ENCODE results near the gene NHS. TPM values are rescaled to one million over a fixed set of nuclear protein-coding genes. Genes with fewer than 3 reads are reported as not detected.

Gene NHS
- total and polyA plus RNA-seq, 11 donors = 0.22 to 3.4 (median 1.1) TPM

GRCh38 chrX:17462881-17463280, 87.9 kb downstream of the NHS start:
- ATAC-seq (no peak), DNase-seq (no peak)
- H3K4me1 ChIP-seq = no peaks in the 10 kb centered on the region
- H3K27me3 ChIP-seq = peaks cover 0 to 7% (median 0%) of the 10 kb centered on the region in 9 donors
- TF ChIP-seq CTCF (IDR thresholded peaks at IDR 0.05) = no peak
- TF ChIP-seq POLR2A (IDR thresholded peaks at IDR 0.05) = no peak
- 89 to 95% (median 91%) methylated on average over 1 of the region's 1 CpG for WGBS, 4 donors
- no peaks in the 10 kb centered on the region for H3K9me3 ChIP-seq
- intact Hi-C loops (cut with DNase I) = no loop called here
- no peak overlapping the region for H3K27ac ChIP-seq
- H3K36me3 ChIP-seq = no peaks in the 10 kb centered on the region
- no peak overlapping the region for H3K4me3 ChIP-seq

GRCh38 chrX:17464194-17464593, 89.2 kb downstream of the NHS start:
- ATAC-seq (no peak), DNase-seq (no peak)
- H3K36me3 ChIP-seq = no peaks in the 10 kb centered on the region
- TF ChIP-seq POLR2A (IDR thresholded peaks at IDR 0.05) (no peak), CTCF (IDR thresholded peaks at IDR 0.05) (no peak)
- H3K9me3 ChIP-seq = no peaks in the 10 kb centered on the region
- H3K27me3 ChIP-seq = peaks cover 0 to 7% (median 0%) of the 10 kb centered on the region in 9 donors
- no peak overlapping the region for H3K4me3 ChIP-seq
- no peaks in the 10 kb centered on the region for H3K4me1 ChIP-seq
- intact Hi-C loops (cut with DNase I) = no loop called here
- no peak overlapping the region for H3K27ac ChIP-seq

DNA sequence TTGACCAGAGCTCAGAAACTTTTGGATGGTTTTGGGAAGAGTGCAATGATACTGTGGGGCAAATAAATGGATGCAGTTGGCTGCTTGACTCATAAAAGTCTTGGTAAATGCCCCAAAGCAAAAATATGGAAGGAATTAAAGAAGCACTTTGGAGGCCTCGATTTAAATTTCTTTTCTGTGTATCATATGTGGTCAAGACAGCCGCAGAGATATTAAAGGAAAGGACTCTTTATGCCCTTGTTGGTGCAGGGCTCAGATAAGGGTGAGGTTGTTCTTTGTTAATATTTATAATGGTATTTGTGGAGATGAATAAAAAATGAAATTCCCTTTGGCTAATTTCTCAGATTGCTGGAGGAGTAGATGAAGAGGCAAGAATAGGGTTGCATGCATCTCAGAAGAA, 90.2 kb downstream of the NHS start:
- Histone ChIP-seq H3K27ac (no peak overlapping the region), H3K27me3 (peaks cover 0 to 7% (median 0%) of the 10 kb centered on the region in 9 donors), H3K9me3 (no peaks in the 10 kb centered on the region), H3K36me3 (no peaks in the 10 kb centered on the region), H3K4me3 (no peak overlapping the region), H3K4me1 (no peaks in the 10 kb centered on the region)
- TF ChIP-seq POLR2A (IDR thresholded peaks at IDR 0.05) = no peak
- TF ChIP-seq CTCF (IDR thresholded peaks at IDR 0.05) = no peak
- DNase-seq = no peak
- intact Hi-C loops (cut with DNase I) = no loop called here
- no peak for ATAC-seq
- WGBS, 4 donors = 77 to 93% (median 85%) methylated on average over 2 of the region's 2 CpGs

DNA sequence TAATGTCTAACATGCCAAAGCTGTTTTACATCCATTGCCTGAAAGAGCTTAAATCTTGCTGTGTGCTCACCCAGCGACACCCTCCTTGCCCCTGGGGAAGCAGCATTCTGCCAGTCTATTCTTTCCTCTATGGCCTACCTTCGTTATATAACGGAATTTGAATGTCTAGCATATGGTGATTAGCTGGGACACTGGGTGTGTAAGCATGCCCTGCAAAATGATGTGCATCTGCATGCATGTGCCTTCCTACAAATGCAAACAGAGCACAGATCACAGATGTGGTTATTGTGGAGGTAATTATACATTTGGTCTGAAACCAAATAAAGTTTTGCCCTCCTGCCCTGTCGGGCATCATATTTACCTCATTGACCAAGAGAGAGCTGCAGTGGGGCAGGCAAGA, 90.8 kb downstream of the NHS start:
- no peak for TF ChIP-seq CTCF (IDR thresholded peaks at IDR 0.05)
- TF ChIP-seq POLR2A (IDR thresholded peaks at IDR 0.05) = no peak
- H3K27ac ChIP-seq = no peak overlapping the region
- WGBS, 4 donors = 82 to 94% (median 89%) methylated on average over 4 of the region's 4 CpGs
- H3K4me1 ChIP-seq = no peaks in the 10 kb centered on the region
- H3K36me3 ChIP-seq = no peaks in the 10 kb centered on the region
- H3K9me3 ChIP-seq = no peaks in the 10 kb centered on the region
- no peak overlapping the region for H3K4me3 ChIP-seq
- ATAC-seq (no peak), DNase-seq (no peak)
- peaks cover 0 to 7% (median 0%) of the 10 kb centered on the region in 9 donors for H3K27me3 ChIP-seq
- intact Hi-C loops (cut with DNase I) = no loop called here
